ENCODE data around the gene ZNF521. TPM values are rescaled to one million over a fixed set of nuclear protein-coding genes. Genes with fewer than 3 reads are reported as not detected.

The ZNF521 gene
- total RNA-seq, 4 donors from 2014 or later, result 28.2 to 67.3 (median 53.1) TPM

- Histone ChIP-seq H3K36me3 (no peaks in the 10 kb centered on the region), H3K9me3 (no peaks in the 10 kb centered on the region), H3K27ac (no peak overlapping the region), H3K27me3 (no peaks in the 10 kb centered on the region), H3K4me3 (replicated peaks in 1 of 3) (no peak overlapping the region), H3K4me1 (no peaks in the 10 kb centered on the region)
- DNase-seq, result no peak
- 93 to 94% methylated on average over 6 of the region's 6 CpGs for WGBS, 2 donors
- TF ChIP-seq POLR2A (IDR thresholded peaks at IDR 0.05) (no peak), CTCF (IDR thresholded peaks at IDR 0.05) (no peak)
- intact Hi-C loops (cut with DNase I), result no loop called here
Measured at GRCh38 chr18:25153426-25153825, 198.5 kb downstream of the ZNF521 start.

- no peak overlapping the region for H3K27ac ChIP-seq
Measured at GRCh38 chr18:25147877-25148488, 204.0 kb downstream of the ZNF521 start.

GRCh38 chr18:25146512-25146910, 205.5 kb downstream of the ZNF521 start:
- intact Hi-C loops (cut with DNase I), result no loop called here
- H3K36me3 ChIP-seq, result no peaks in the 10 kb centered on the region
- no peak for DNase-seq
- WGBS, 2 donors, result 88 to 95% methylated on average over 2 of the region's 2 CpGs
- H3K27me3 ChIP-seq, result no peaks in the 10 kb centered on the region
- no peak overlapping the region for H3K4me3 ChIP-seq (replicated peaks in 1 of 3)
- TF ChIP-seq POLR2A (IDR thresholded peaks at IDR 0.05) (no peak), CTCF (IDR thresholded peaks at IDR 0.05) (no peak)
- H3K4me1 ChIP-seq, result no peaks in the 10 kb centered on the region
- no peaks in the 10 kb centered on the region for H3K9me3 ChIP-seq
- H3K27ac ChIP-seq, result no peak overlapping the region

More at GRCh38 chr18:25147877-25148488, 204.0 kb downstream of the ZNF521 start:
- Histone ChIP-seq H3K4me1 (no peaks in the 10 kb centered on the region), H3K27me3 (no peaks in the 10 kb centered on the region), H3K9me3 (no peaks in the 10 kb centered on the region), H3K4me3 (replicated peaks in 1 of 3) (no peak overlapping the region), H3K36me3 (no peaks in the 10 kb centered on the region)
- WGBS, 2 donors, result 97% methylated on average over 5 of the region's 5 CpGs
- intact Hi-C loops (cut with DNase I), result no loop called here
- no peak for DNase-seq
- no peak for TF ChIP-seq POLR2A (IDR thresholded peaks at IDR 0.05)
- no peak for TF ChIP-seq CTCF (IDR thresholded peaks at IDR 0.05)

- Histone ChIP-seq H3K4me1 (no peaks in the 10 kb centered on the region), H3K36me3 (no peaks in the 10 kb centered on the region), H3K27ac (no peak overlapping the region), H3K27me3 (no peaks in the 10 kb centered on the region), H3K9me3 (no peaks in the 10 kb centered on the region), H3K4me3 (replicated peaks in 1 of 3) (no peak overlapping the region)
- TF ChIP-seq POLR2A (IDR thresholded peaks at IDR 0.05) (no peak), CTCF (IDR thresholded peaks at IDR 0.05) (no peak)
- intact Hi-C loops (cut with DNase I), result no loop called here
- 80 to 83% methylated on average over 2 of the region's 2 CpGs for WGBS, 2 donors
- no peak for DNase-seq
Measured at GRCh38 chr18:25145731-25146511, 206.0 kb downstream of the ZNF521 start.

GRCh38 chr18:25144820-25145219, 207.1 kb downstream of the ZNF521 start:
- TF ChIP-seq CTCF (IDR thresholded peaks at IDR 0.05) (no peak), POLR2A (IDR thresholded peaks at IDR 0.05) (no peak)
- Histone ChIP-seq H3K4me3 (replicated peaks in 1 of 3) (no peak overlapping the region), H3K27ac (no peak overlapping the region), H3K27me3 (no peaks in the 10 kb centered on the region), H3K9me3 (no peaks in the 10 kb centered on the region), H3K4me1 (no peaks in the 10 kb centered on the region), H3K36me3 (no peaks in the 10 kb centered on the region)
- 72 to 75% methylated on average over 2 of the region's 2 CpGs for WGBS, 2 donors
- intact Hi-C loops (cut with DNase I), result no loop called here
- DNase-seq, result no peak

Data from thyroid gland (tissue), 4 donors.